NCI-H69 (cell line): ENCODE data around the gene COL20A1.
"Not testable (repeated sequence)": the region's sequence is repeated elsewhere in the genome, so short reads cannot be mapped to it uniquely, and the experiment has no call there.

ENCODE experiments used
- DNase-seq: peaks from one replicate; lab custom pipeline; 2025; lab: John Stamatoyannopoulos, UW

The COL20A1 gene

GRCh38 chr20:63377256-63377941 lies 84.4 kb downstream of the COL20A1 start:
- peak; percentile 9 for DNase-seq

- DNase-seq: no peak
These were observed 85.0 kb downstream of the COL20A1 start for GRCh38 chr20:63377951-63378381.

GRCh38 chr20:63378626-63379025 lies 85.6 kb downstream of the COL20A1 start:
- no peak for DNase-seq

- no peak for DNase-seq
These were observed 86.3 kb downstream of the COL20A1 start for GRCh38 chr20:63379296-63379695.

- not testable (repeated sequence) for DNase-seq
These were observed 86.9 kb downstream of the COL20A1 start for GRCh38 chr20:63379872-63380271.

- DNase-seq: no peak
These were observed 87.4 kb downstream of the COL20A1 start for GRCh38 chr20:63380346-63380870.

- DNase-seq: peak; percentile 2
These were observed 88.9 kb downstream of the COL20A1 start for GRCh38 chr20:63381781-63382431.

GRCh38 chr20:63382551-63383300 lies 89.7 kb downstream of the COL20A1 start:
- DNase-seq: peak; percentile 1

- DNase-seq: no peak
These were observed 90.6 kb downstream of the COL20A1 start for GRCh38 chr20:63383556-63383955.

GRCh38 chr20:63384336-63384735 lies 91.3 kb downstream of the COL20A1 start:
- DNase-seq: no peak
